Measurements from ENCODE around the gene ZXDB.

GRCh38 chrX:57647020-57647419 is 55.2 kb downstream of the ZXDB start:
- TF ChIP-seq EZH2 (optimal IDR thresholded peaks at IDR 0.05; ENCODE audit: low read depth, low read length) = no peak
- TF ChIP-seq, protein P1, sequence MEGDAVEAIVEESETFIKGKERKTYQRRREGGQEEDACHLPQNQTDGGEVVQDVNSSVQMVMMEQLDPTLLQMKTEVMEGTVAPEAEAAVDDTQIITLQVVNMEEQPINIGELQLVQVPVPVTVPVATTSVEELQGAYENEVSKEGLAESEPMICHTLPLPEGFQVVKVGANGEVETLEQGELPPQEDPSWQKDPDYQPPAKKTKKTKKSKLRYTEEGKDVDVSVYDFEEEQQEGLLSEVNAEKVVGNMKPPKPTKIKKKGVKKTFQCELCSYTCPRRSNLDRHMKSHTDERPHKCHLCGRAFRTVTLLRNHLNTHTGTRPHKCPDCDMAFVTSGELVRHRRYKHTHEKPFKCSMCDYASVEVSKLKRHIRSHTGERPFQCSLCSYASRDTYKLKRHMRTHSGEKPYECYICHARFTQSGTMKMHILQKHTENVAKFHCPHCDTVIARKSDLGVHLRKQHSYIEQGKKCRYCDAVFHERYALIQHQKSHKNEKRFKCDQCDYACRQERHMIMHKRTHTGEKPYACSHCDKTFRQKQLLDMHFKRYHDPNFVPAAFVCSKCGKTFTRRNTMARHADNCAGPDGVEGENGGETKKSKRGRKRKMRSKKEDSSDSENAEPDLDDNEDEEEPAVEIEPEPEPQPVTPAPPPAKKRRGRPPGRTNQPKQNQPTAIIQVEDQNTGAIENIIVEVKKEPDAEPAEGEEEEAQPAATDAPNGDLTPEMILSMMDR (IDR thresholded peaks at IDR 0.05; ENCODE audit: low read length) = no peak

Data from MM.1S (cell line).